DOHH2 (cell line): Measurements from ENCODE around the gene AXIN1.

Experiments used
- H3F3A ChIP-seq: fragments of 200-600 bp; sonication (generic), shearing (Covaris generic); 2 replicates; pipeline ENCODE4 v1.6.0; 2016; ENCODE audit warnings: antibody characterized with exemption, mild to moderate bottlenecking; ENCODE audit not compliant: control insufficient read depth, insufficient read depth
- H3K27ac ChIP-seq: fragments of 200-600 bp; sonication (generic); 2 replicates; pipeline ENCODE4 v1.5.1; 2014; ENCODE audit warnings: low read depth, mild to moderate bottlenecking, low read length, moderate library complexity
- H3K27me3 ChIP-seq: fragments of 200-600 bp; sonication (generic); 2 replicates; pipeline ENCODE4 v1.6.1; 2014; ENCODE audit warnings: mild to moderate bottlenecking, low read length, mixed read lengths; ENCODE audit not compliant: control insufficient read depth
- H3K36me3 ChIP-seq: fragments of 200-600 bp; sonication (generic); 2 replicates; pipeline ENCODE4 v1.6.1; 2014; ENCODE audit warnings: mild to moderate bottlenecking, low read length, moderate library complexity, mixed read lengths; ENCODE audit not compliant: control insufficient read depth
- H3K4me1 ChIP-seq: fragments of 200-600 bp; sonication (generic); 2 replicates; pipeline ENCODE4 v1.6.1; 2014; ENCODE audit warnings: mild to moderate bottlenecking, low read length, mixed read lengths; ENCODE audit not compliant: control insufficient read depth
- H3K4me2 ChIP-seq: fragments of 200-600 bp; sonication (generic); 2 replicates; pipeline ENCODE4 v1.6.0; 2014; ENCODE audit warnings: mild to moderate bottlenecking, low read length, moderate library complexity
- H3K4me3 ChIP-seq: fragments of 200-600 bp; sonication (generic); 2 replicates; pipeline ENCODE4 v1.5.1; 2014; ENCODE audit warnings: mild to moderate bottlenecking, low read length, mixed read lengths
- H3K79me2 ChIP-seq: fragments of 200-600 bp; sonication (generic); 2 replicates; pipeline ENCODE4 v1.6.1; 2014; ENCODE audit warnings: mild to moderate bottlenecking, low read length, mixed read lengths; ENCODE audit not compliant: control insufficient read depth
- H3K9me2 ChIP-seq: fragments of 200-600 bp; sonication (generic); replicated peaks from 2 replicates; pipeline ENCODE4 v1.6.1; 2014; ENCODE audit warnings: mild to moderate bottlenecking, low read length, mixed read lengths; ENCODE audit not compliant: control insufficient read depth
- H3K9me3 ChIP-seq: fragments of 200-600 bp; sonication (generic); 2 replicates; pipeline ENCODE4 v1.6.1; 2014; ENCODE audit warnings: antibody characterized with exemption, low read length, mixed read lengths; ENCODE audit not compliant: control insufficient read depth, insufficient read depth
- H4K20me1 ChIP-seq: fragments of 200-600 bp; sonication (generic); 2 replicates; pipeline ENCODE4 v1.6.0; 2014; ENCODE audit warnings: low read depth, mild to moderate bottlenecking, antibody characterized with exemption, low read length, moderate library complexity; ENCODE audit not compliant: control insufficient read depth, insufficient read depth
- EZH2phosphoT487 ChIP-seq: fragments of 200-600 bp; sonication (generic); IDR thresholded peaks from 2 replicates; pipeline ENCODE4 v1.6.1; 2017; ENCODE audit warnings: borderline replicate concordance, mild to moderate bottlenecking, antibody characterized with exemption, low read length, moderate library complexity, mixed read lengths
- TF ChIP-seq, protein P1 (sequence below): fragments of 200-600 bp; sonication (generic); IDR thresholded peaks from one replicate; pipeline ENCODE4 v1.5.1; 2014; ENCODE audit warnings: antibody characterized with exemption, mild to moderate bottlenecking, low read depth, low read length; ENCODE audit not compliant: poor library complexity, severe bottlenecking

AXIN1 gene

DNA sequence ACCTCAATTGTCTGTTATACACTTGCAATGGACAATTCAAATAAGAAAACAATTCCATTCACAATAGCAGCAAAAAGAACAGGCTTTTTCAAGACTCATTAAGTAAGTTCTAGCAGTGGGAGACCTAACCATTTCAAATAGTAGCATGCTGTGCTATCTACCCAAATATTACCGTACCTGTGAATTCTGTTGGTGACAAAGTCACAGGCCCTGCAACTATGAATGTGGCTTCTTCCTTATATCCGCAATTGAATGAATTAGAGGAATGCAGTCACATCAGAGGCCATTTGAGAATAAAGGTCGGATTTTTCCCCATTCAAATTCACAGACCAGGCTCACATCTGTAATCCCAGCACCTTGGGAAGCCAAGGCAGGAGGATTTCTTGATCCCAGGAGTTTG is 43.7 kb upstream of the AXIN1 start:
- H3K9me2 ChIP-seq, result no peaks in the 10 kb centered on the region
- peaks cover 50% of the 10 kb centered on the region for H3K4me1 ChIP-seq
- H3K4me3 ChIP-seq, result peak overlapping the region; percentile 83
- peak overlapping the region; percentile 72 for H3K4me2 ChIP-seq
- TF ChIP-seq EZH2phosphoT487, result no peak
- TF ChIP-seq, protein P1, sequence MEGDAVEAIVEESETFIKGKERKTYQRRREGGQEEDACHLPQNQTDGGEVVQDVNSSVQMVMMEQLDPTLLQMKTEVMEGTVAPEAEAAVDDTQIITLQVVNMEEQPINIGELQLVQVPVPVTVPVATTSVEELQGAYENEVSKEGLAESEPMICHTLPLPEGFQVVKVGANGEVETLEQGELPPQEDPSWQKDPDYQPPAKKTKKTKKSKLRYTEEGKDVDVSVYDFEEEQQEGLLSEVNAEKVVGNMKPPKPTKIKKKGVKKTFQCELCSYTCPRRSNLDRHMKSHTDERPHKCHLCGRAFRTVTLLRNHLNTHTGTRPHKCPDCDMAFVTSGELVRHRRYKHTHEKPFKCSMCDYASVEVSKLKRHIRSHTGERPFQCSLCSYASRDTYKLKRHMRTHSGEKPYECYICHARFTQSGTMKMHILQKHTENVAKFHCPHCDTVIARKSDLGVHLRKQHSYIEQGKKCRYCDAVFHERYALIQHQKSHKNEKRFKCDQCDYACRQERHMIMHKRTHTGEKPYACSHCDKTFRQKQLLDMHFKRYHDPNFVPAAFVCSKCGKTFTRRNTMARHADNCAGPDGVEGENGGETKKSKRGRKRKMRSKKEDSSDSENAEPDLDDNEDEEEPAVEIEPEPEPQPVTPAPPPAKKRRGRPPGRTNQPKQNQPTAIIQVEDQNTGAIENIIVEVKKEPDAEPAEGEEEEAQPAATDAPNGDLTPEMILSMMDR, result no peak
- no peaks in the 10 kb centered on the region for H3K27me3 ChIP-seq
- no peaks in the 10 kb centered on the region for H4K20me1 ChIP-seq
- peak overlapping the region; percentile 78 for H3K27ac ChIP-seq
- H3K9me3 ChIP-seq, result peaks cover 6% of the 10 kb centered on the region; the same call in 1 of the 2 replicates
- H3K36me3 ChIP-seq, result peaks cover 39% of the 10 kb centered on the region
- peaks cover 38% of the 10 kb centered on the region for H3F3A ChIP-seq
- peaks cover 44% of the 10 kb centered on the region for H3K79me2 ChIP-seq

DNA sequence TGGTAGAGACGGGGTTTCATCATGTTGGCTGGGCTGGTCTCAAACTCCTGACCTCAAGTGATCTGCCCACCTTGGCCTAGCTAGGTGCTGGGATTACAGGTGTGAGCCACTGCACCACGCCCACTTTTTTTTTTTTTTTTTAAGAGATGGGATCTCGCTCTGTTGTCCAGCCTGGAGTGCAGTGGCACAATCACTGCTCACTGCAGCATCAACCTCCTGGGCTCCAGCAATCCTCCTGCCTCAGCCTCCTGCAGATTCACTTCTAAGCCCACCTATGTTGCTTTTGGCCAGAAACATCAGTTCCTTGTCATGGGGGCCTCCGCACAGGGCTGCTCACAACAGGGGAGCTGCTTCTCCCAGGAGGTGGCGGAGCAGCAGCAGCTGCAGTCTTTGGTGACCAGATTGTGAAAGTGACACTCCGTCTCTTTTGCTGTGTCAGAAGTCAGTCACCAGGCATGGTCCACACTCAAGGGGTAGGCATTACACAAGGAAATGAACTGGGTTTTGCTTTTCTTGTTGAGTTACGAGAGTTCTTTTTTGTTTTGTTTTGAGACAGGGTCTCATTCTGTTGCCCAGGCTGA is 40.0 kb upstream of the AXIN1 start:
- Histone ChIP-seq H3K36me3 (peaks cover 7% of the 10 kb centered on the region), H3K27me3 (no peaks in the 10 kb centered on the region), H3K9me3 (peaks cover 6% of the 10 kb centered on the region; the same call in 1 of the 2 replicates), H3K9me2 (no peaks in the 10 kb centered on the region), H4K20me1 (no peaks in the 10 kb centered on the region), H3K4me3 (no peak overlapping the region), H3K79me2 (peaks cover 21% of the 10 kb centered on the region), H3K4me2 (no peak overlapping the region), H3F3A (peaks cover 13% of the 10 kb centered on the region), H3K4me1 (peaks cover 19% of the 10 kb centered on the region), H3K27ac (no peak overlapping the region)
- TF ChIP-seq, protein P1, result no peak
- TF ChIP-seq EZH2phosphoT487, result no peak

DNA sequence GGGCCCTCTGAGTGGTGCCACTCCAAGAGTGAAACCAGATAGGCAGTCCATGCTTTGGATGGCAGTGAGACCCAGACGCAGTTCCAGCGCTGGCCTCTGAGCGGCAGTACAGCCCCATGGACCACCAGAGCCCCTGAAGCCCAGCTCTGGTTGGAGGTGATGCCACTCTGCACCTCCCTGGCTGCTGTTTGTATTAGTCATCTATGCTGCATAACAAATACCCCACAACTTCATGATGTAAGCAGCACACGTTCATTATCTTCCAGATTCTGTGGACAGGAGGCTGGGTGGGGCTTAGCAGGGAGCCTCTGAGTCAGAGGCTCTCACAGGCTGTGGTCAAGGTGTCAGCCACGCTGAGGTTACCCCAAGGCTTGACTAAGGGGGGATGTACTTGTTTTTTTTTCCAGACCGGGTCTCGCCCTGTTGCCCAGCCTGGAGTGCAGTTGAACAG is 39.4 kb upstream of the AXIN1 start:
- Histone ChIP-seq H3K9me3 (peaks cover 6% of the 10 kb centered on the region; the same call in 1 of the 2 replicates), H3K4me3 (no peak overlapping the region), H3K36me3 (peaks cover 7% of the 10 kb centered on the region), H3K27ac (no peak overlapping the region), H3K27me3 (no peaks in the 10 kb centered on the region), H3K79me2 (peaks cover 21% of the 10 kb centered on the region), H4K20me1 (no peaks in the 10 kb centered on the region), H3F3A (peaks cover 13% of the 10 kb centered on the region), H3K4me1 (peaks cover 19% of the 10 kb centered on the region), H3K4me2 (no peak overlapping the region), H3K9me2 (no peaks in the 10 kb centered on the region)
- TF ChIP-seq, protein P1, result peak; percentile 90
- no peak for TF ChIP-seq EZH2phosphoT487
